ENCODE results near the gene CDC27.

Gene CDC27

GRCh38 chr17:47172696-47173565, 16.2 kb downstream of the CDC27 start:
- 0 out of 2 replicates have a peak, but pooled peaks have one; percentile 27 for TF ChIP-seq CEBPB (IDR thresholded peaks at IDR 0.05)
- TF ChIP-seq FOXM1 (IDR thresholded peaks at IDR 0.05; ENCODE audit: borderline replicate concordance, low read depth), result no peak

DNA sequence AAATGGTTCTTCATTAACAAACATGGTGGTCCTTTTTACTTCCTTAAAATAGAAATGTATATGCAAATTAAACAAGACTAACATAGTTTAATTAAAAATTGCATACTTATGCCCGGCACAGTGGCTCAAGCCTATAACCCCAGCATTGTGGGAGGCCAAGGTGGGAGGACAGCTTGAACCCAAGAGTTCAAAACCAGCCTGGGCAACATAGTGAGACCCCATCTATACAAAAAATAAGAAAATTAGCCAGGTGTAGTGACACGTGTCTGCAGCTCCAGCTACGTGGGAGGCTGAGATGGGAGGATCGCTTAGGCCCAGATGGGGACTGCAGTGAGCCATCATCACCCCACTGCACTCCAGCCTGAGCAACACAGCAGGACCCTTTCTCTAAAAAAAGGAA, 18.4 kb downstream of the CDC27 start:
- TF ChIP-seq TEAD4 (IDR thresholded peaks at IDR 0.05) (no peak), ZBTB7A (IDR thresholded peaks at IDR 0.05; ENCODE audit: low read depth) (no peak), TCF12 (IDR thresholded peaks at IDR 0.05; ENCODE audit: low read depth) (no peak), FOXM1 (IDR thresholded peaks at IDR 0.05; ENCODE audit: borderline replicate concordance, low read depth) (no peak)
- TF ChIP-seq, protein P1, sequence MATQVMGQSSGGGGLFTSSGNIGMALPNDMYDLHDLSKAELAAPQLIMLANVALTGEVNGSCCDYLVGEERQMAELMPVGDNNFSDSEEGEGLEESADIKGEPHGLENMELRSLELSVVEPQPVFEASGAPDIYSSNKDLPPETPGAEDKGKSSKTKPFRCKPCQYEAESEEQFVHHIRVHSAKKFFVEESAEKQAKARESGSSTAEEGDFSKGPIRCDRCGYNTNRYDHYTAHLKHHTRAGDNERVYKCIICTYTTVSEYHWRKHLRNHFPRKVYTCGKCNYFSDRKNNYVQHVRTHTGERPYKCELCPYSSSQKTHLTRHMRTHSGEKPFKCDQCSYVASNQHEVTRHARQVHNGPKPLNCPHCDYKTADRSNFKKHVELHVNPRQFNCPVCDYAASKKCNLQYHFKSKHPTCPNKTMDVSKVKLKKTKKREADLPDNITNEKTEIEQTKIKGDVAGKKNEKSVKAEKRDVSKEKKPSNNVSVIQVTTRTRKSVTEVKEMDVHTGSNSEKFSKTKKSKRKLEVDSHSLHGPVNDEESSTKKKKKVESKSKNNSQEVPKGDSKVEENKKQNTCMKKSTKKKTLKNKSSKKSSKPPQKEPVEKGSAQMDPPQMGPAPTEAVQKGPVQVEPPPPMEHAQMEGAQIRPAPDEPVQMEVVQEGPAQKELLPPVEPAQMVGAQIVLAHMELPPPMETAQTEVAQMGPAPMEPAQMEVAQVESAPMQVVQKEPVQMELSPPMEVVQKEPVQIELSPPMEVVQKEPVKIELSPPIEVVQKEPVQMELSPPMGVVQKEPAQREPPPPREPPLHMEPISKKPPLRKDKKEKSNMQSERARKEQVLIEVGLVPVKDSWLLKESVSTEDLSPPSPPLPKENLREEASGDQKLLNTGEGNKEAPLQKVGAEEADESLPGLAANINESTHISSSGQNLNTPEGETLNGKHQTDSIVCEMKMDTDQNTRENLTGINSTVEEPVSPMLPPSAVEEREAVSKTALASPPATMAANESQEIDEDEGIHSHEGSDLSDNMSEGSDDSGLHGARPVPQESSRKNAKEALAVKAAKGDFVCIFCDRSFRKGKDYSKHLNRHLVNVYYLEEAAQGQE (IDR thresholded peaks at IDR 0.05; ENCODE audit: low read depth), result no peak

DNA sequence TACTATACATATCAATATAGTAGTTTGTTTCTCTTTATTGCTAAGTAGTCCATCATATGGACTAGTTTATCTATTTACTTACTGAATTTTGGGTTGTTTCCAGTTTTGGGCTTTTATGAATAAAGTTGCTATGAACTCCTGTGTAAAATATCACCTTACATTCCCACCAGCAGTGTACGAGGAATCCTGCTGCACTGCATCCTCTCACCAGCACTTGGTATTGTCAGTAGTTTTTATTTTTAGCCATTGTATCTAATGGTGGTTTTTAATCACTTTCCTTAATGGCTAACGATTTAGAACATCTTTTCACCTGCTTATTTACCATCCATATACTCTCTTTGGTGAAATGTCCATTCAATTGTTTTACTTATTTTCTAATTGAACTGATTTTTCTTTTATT, 24.0 kb downstream of the CDC27 start:
- TF ChIP-seq CREB1 (IDR thresholded peaks at IDR 0.05; ENCODE audit: low read depth) (no peak), CEBPB (IDR thresholded peaks at IDR 0.05) (no peak), ZBTB7A (IDR thresholded peaks at IDR 0.05; ENCODE audit: low read depth) (no peak), TAF1 (IDR thresholded peaks at IDR 0.05; ENCODE audit: low read depth) (no peak), EGR1 (IDR thresholded peaks at IDR 0.05) (no peak), RAD21 (IDR thresholded peaks at IDR 0.05; ENCODE audit: low read depth) (no peak), FOXM1 (IDR thresholded peaks at IDR 0.05; ENCODE audit: borderline replicate concordance, low read depth) (no peak), EP300 (IDR thresholded peaks at IDR 0.05; ENCODE audit: borderline replicate concordance) (no peak), NFIC (IDR thresholded peaks at IDR 0.05) (no peak), YY1 (IDR thresholded peaks at IDR 0.05; ENCODE audit: low read depth) (no peak), TCF12 (IDR thresholded peaks at IDR 0.05; ENCODE audit: low read depth) (no peak), TEAD4 (IDR thresholded peaks at IDR 0.05) (no peak)
- TF ChIP-seq, protein P2, sequence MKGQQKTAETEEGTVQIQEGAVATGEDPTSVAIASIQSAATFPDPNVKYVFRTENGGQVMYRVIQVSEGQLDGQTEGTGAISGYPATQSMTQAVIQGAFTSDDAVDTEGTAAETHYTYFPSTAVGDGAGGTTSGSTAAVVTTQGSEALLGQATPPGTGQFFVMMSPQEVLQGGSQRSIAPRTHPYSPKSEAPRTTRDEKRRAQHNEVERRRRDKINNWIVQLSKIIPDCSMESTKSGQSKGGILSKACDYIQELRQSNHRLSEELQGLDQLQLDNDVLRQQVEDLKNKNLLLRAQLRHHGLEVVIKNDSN (IDR thresholded peaks at IDR 0.05), result no peak
- TF ChIP-seq, protein P1 (IDR thresholded peaks at IDR 0.05; ENCODE audit: low read depth), result no peak
- TF ChIP-seq, protein P3, sequence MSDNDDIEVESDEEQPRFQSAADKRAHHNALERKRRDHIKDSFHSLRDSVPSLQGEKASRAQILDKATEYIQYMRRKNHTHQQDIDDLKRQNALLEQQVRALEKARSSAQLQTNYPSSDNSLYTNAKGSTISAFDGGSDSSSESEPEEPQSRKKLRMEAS (IDR thresholded peaks at IDR 0.05), result no peak

DNA sequence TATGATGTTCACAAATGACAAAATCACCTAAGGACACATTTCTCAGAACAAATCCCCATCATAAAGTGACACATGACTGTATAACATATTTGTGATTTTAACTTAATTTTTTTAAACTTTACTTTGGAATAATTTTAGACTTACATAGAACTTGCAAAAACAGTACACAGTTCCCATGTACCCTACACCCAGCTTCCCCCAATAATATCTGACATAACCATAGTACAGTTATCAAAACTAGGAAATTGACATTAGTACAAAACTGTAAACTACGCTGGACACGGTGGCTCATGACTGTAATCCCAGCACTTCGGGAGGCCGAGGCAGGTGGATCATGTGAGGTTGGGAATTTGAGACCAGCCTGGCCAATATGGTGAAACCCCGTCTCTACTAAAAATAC, 24.8 kb downstream of the CDC27 start:
- TF ChIP-seq FOXM1 (IDR thresholded peaks at IDR 0.05; ENCODE audit: borderline replicate concordance, low read depth), result no peak
- no peak for TF ChIP-seq YY1 (IDR thresholded peaks at IDR 0.05; ENCODE audit: low read depth)
- no peak for TF ChIP-seq CREB1 (IDR thresholded peaks at IDR 0.05; ENCODE audit: low read depth)
- TF ChIP-seq TEAD4 (IDR thresholded peaks at IDR 0.05), result no peak
- TF ChIP-seq EGR1 (IDR thresholded peaks at IDR 0.05), result no peak
- no peak for TF ChIP-seq CEBPB (IDR thresholded peaks at IDR 0.05)
- no peak for TF ChIP-seq EP300 (IDR thresholded peaks at IDR 0.05; ENCODE audit: borderline replicate concordance)
- TF ChIP-seq, protein P3 (IDR thresholded peaks at IDR 0.05), result no peak
- TF ChIP-seq, protein P1 (IDR thresholded peaks at IDR 0.05; ENCODE audit: low read depth), result no peak

DNA sequence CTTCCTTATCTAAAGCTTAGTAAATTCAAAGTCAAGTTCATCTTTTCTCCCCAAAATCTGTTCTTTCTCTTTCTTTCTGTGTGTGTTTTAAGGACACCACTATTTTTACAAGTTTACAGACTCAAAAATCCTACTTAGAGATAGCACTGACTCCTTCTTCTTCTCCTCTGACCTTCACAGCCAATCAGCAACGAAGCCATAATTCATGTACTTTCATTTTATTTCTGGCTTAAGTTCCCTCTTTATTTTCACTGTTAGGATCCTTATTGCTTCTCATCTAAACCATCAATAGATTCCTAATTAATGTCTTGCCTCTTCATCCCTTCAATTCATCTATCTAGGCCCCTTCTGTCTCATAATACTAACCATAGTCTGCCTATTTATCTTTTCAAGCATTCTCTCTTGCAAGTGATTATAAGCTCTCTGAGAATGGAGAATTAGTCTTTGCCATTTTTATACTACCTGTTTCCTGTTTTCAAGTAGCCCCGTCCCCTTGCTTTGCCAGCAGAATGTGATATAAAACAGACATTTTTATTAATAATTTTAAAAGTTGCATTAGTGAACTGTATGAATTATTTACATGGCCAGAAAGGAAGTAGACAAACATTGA, 27.0 kb downstream of the CDC27 start:
- TF ChIP-seq, protein P1 (IDR thresholded peaks at IDR 0.05; ENCODE audit: low read depth), result no peak
- TF ChIP-seq CREB1 (IDR thresholded peaks at IDR 0.05; ENCODE audit: low read depth) (no peak), TEAD4 (IDR thresholded peaks at IDR 0.05) (no peak), TAF1 (IDR thresholded peaks at IDR 0.05; ENCODE audit: low read depth) (no peak), EGR1 (IDR thresholded peaks at IDR 0.05) (no peak), YY1 (IDR thresholded peaks at IDR 0.05; ENCODE audit: low read depth) (no peak), NFIC (IDR thresholded peaks at IDR 0.05) (no peak), ZBTB7A (IDR thresholded peaks at IDR 0.05; ENCODE audit: low read depth) (no peak), CEBPB (IDR thresholded peaks at IDR 0.05) (no peak), TCF12 (IDR thresholded peaks at IDR 0.05; ENCODE audit: low read depth) (no peak), RAD21 (IDR thresholded peaks at IDR 0.05; ENCODE audit: low read depth) (no peak)
- TF ChIP-seq, protein P2 (IDR thresholded peaks at IDR 0.05), result no peak
- TF ChIP-seq, protein P3 (IDR thresholded peaks at IDR 0.05), result no peak

Data from Ishikawa (cell line).